ENCODE data around the gene LIN9. TPM values are rescaled to one million over a fixed set of nuclear protein-coding genes. Genes with fewer than 3 reads are reported as not detected.
"Not testable (repeated sequence)": the region's sequence is repeated elsewhere in the genome, so short reads cannot be mapped to it uniquely, and the experiment has no call there.

The LIN9 gene
- total RNA-seq, 2 donors from 2014 or later, result 1.7 to 2.4 TPM

GRCh38 chr1:226281058-226281457, 27.9 kb downstream of the LIN9 start:
- intact Hi-C loops (cut with DNase I), result no loop called here
- DNase-seq (ENCODE audit: low spot score), result no peak

- intact Hi-C loops (cut with DNase I), result no loop called here
- no peak for DNase-seq (ENCODE audit: low spot score)
Observed at GRCh38 chr1:226279498-226279897, 29.5 kb downstream of the LIN9 start.

GRCh38 chr1:226277897-226278296, 31.1 kb downstream of the LIN9 start:
- intact Hi-C loops (cut with DNase I), result no loop called here
- DNase-seq (ENCODE audit: low spot score), result no peak

GRCh38 chr1:226276987-226277386, 32.0 kb downstream of the LIN9 start:
- intact Hi-C loops (cut with DNase I), result no loop called here
- DNase-seq (ENCODE audit: low spot score), result no peak

- intact Hi-C loops (cut with DNase I), result no loop called here
- DNase-seq (ENCODE audit: low spot score), result no peak
Observed at GRCh38 chr1:226276077-226276682, 32.8 kb downstream of the LIN9 start.

- DNase-seq (ENCODE audit: low spot score), result no peak
- intact Hi-C loops (cut with DNase I), result no loop called here
Observed at GRCh38 chr1:226274138-226274537, 34.8 kb downstream of the LIN9 start.

GRCh38 chr1:226272233-226272902, 36.6 kb downstream of the LIN9 start:
- DNase-seq (ENCODE audit: low spot score); intact Hi-C loops (cut with DNase I): not testable (repeated sequence)

- intact Hi-C loops (cut with DNase I), result no loop called here
Observed at GRCh38 chr1:226268421-226269124, 40.4 kb downstream of the LIN9 start.

GRCh38 chr1:226261818-226262217, 47.1 kb downstream of the LIN9 start:
- DNase-seq (ENCODE audit: low spot score), result no peak

More at GRCh38 chr1:226268421-226269124, 40.4 kb downstream of the LIN9 start:
- no peak for DNase-seq (ENCODE audit: low spot score)

GRCh38 chr1:226255380-226255779, 53.6 kb downstream of the LIN9 start:
- intact Hi-C loops (cut with DNase I), result no loop called here
- DNase-seq (ENCODE audit: low spot score), result no peak

More at GRCh38 chr1:226261818-226262217, 47.1 kb downstream of the LIN9 start:
- intact Hi-C loops (cut with DNase I), result no loop called here

- intact Hi-C loops (cut with DNase I), result no loop called here
- no peak for DNase-seq (ENCODE audit: low spot score)
Observed at GRCh38 chr1:226253933-226254332, 55.0 kb downstream of the LIN9 start.

GRCh38 chr1:226252841-226253240, 56.1 kb downstream of the LIN9 start:
- DNase-seq (ENCODE audit: low spot score); intact Hi-C loops (cut with DNase I): not testable (repeated sequence)

- intact Hi-C loops (cut with DNase I), result no loop called here
- no peak for DNase-seq (ENCODE audit: low spot score)
Observed at GRCh38 chr1:226250511-226250910, 58.5 kb downstream of the LIN9 start.

GRCh38 chr1:226248796-226249195, 60.2 kb downstream of the LIN9 start:
- intact Hi-C loops (cut with DNase I), result no loop called here
- DNase-seq (ENCODE audit: low spot score), result no peak

GRCh38 chr1:226248091-226248490, 60.9 kb downstream of the LIN9 start:
- intact Hi-C loops (cut with DNase I), result no loop called here

GRCh38 chr1:226239421-226239820, 69.5 kb downstream of the LIN9 start:
- no peak for DNase-seq (ENCODE audit: low spot score)
- intact Hi-C loops (cut with DNase I), result no loop called here

More at GRCh38 chr1:226248091-226248490, 60.9 kb downstream of the LIN9 start:
- DNase-seq (ENCODE audit: low spot score), result no peak

- intact Hi-C loops (cut with DNase I), result no loop called here
- DNase-seq (ENCODE audit: low spot score), result no peak
Observed at GRCh38 chr1:226236826-226237225, 72.1 kb downstream of the LIN9 start.

GRCh38 chr1:226233806-226234205, 75.2 kb downstream of the LIN9 start:
- DNase-seq (ENCODE audit: low spot score), result no peak
- intact Hi-C loops (cut with DNase I), result no loop called here

GRCh38 chr1:226233293-226233692, 75.7 kb downstream of the LIN9 start:
- DNase-seq (ENCODE audit: low spot score), result no peak
- intact Hi-C loops (cut with DNase I), result no loop called here

- intact Hi-C loops (cut with DNase I), result no loop called here
Observed at GRCh38 chr1:226226601-226227000, 82.4 kb downstream of the LIN9 start.

More at GRCh38 chr1:226226601-226227000, 82.4 kb downstream of the LIN9 start:
- no peak for DNase-seq (ENCODE audit: low spot score)

Measured in posterior vena cava (tissue), 2 donors.